NCI-H187 treated with DMSO at 0.1 percent for 48 hours (cell line): ENCODE measurements around the gene IFT20.
"Not testable (repeated sequence)": the region's sequence is repeated elsewhere in the genome, so short reads cannot be mapped to it uniquely, and the experiment has no call there.

Source experiments
- DNase-seq: peaks from one replicate; lab custom pipeline; 2025; lab: John Stamatoyannopoulos, UW

Gene IFT20

DNA sequence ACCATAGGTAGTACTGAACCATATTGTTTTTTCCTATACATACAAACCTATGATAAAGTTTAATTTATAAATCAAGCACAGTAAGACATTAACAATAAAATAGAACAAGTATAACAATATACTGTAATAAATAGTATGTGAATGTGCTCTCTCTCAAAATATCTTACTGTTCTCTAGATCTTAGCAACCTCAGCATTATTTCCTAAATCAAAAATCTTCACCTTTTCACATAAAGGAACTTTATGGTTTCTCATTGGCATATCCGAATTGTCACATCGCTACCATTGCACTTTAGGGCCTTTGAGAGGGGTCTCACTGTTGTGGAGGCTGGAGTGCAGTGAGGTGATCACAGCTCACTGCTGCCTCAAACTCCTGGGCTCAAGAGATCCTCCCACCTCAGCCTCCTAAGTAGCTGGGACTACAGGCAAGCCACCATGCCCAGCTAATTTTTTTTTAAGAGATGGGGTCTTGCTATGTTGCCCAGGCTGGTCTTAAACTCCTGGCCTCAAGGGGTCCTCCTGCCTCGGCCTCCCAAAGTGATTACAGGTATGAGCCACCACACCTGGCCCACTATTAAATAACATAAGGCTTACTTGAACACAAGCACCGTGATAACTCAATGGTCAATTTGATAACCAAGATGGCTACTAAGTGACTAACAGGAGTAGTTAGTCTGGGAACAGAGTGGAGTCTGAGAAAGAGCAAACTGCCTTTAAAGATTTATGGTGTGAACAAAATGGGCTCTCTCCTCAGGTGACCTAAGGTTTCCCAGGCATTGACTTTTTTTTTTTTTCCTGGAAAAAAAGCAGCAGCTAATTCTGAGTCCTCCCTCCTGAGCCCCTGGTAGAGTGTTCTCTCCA, 19.2 kb downstream of the IFT20 start:
- DNase-seq: no peak

DNA sequence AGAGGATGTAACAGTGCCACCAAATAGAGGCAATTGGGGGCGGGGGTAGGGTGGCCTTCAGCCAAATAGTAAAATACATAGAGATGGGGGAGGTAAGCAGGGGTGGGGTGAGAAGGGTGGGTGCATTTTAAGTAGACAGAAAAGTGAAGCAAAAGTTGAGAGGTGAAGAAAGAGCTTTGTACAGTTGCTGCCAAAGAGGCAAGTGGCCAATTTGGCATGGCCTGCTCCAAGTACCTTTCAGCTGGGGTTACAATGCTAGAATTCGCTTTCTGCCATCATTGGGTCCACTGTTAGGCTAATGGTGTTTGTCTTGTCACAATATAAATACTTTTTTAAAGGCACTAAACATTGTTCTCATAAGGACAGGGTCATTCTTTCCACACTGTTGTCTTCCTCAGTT, 21.4 kb downstream of the IFT20 start:
- no peak for DNase-seq

DNA sequence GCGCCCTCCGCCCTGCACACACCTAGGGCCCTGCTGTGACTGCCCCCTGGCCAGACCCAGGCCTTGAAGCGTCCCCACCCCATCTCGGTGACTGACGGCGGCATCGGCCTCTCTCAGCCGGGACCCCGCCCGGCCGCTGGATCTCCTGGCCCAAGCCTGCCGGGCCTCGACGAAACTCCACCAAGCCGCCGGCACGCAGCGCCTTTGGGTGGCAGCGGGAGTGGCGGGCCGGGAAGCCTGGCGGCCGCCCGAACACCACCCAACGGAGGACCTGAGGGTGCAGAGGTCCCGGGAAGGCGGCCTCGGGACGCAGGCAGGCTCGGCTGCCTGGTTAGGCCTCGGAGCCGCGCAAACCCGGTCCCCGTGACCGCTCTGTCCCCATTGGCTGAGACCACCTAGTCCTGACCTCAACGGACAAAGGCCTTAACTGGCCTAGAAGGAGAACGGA, 28.3 kb downstream of the IFT20 start:
- no peak for DNase-seq

DNA sequence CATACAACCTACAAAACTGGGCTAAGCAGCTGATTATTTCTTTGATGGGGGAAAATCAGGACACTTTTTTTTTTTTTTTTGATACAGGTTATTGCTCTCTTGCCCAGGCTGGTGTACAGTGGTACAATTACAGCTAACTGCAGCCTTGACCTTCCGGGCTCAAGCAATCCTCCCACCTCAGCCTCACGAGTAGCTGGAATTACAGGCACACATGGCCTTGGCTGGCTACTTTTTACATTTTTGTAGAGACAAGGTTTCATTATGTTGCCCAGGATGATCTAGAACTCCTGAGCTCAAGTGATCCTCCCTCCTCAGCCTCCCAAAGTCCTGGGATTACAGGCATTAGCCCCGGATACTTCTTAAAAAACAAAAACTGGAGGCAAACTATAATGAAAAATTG, 36.8 kb downstream of the IFT20 start:
- DNase-seq: no peak

- no peak for DNase-seq
Measured at GRCh38 chr17:28295677-28296578, 39.3 kb downstream of the IFT20 start.

DNA sequence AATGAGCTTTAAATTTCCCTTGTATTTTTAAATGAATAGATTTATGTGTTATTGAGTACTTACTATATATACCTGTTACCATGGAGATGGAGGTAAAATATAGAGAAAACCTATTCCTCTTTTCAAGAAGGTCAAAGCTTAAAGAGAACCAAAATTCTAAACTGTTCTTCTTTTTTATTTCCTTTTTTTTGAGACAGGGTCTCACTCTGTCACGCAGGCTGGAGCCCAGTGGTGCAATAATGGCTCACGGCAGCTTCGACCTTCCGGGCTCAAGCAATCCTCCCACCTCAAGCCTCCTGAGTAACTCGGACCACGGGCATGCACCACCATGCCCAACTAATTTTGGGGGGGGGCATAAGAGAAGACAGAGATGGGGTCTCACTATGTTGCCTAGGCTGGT, 41.3 kb downstream of the IFT20 start:
- no peak for DNase-seq

- DNase-seq: not testable (repeated sequence)
Measured at GRCh38 chr17:28292878-28293277, 42.4 kb downstream of the IFT20 start.

- no peak for DNase-seq
Measured at GRCh38 chr17:28291780-28292330, 43.4 kb downstream of the IFT20 start.

DNA sequence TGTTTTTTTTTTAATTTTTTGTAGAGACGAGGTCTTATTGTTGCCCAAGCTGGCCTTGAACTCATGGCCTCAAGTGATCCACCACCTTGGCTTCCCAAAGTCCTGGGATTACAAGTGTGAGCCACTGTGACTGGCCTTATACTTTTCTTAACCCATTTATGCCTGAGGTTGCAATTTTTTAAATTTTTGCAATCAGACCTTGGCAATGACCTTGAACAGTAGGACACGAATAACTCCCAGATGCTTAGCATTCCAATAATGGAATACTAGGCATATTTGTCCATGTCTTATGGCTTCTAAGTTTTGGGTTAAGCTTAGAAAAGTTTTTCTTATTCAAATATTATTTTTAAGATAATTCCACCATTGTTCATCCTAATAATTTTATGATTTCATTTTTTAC, 44.6 kb downstream of the IFT20 start:
- no peak for DNase-seq

DNA sequence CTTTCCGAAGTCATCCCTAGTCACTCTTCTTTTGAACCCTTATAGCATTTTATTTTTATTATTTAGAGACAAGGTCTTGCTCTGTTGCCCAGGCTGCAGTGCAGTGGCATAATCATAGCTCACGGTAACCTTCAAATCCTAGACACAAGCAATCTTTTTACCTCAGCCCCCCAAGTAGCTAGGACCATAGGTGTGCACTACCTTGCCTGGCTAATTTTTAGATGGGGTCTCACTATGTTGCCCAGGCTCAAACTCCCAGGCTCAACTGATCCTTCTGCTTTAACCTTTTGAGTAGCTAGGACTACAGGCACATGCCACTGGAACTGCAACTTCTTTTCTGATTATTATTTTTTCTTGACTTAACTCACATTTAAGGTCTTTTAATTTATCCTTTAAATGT, 49.3 kb downstream of the IFT20 start:
- DNase-seq: no peak

- no peak for DNase-seq
Measured at GRCh38 chr17:28282596-28282995, 52.7 kb downstream of the IFT20 start.

DNA sequence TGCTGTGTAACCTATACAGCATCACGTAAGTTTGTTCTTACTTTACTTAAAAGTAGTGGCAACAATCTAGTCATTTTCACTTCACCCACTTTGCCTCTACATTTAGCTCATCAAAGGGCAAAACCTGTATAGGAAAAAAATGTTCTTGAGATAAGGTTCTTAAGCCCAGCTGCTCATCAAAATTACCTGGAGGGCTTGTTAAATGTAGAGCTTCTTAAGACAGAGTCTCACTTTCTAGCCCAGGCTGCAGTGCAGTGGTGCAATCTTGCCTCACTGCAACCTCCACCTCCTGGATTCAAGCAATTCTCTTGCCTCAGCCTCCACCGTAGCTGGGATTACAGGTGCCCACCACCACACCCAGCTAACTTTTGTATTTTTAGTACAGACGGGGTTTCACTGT, 54.4 kb downstream of the IFT20 start:
- DNase-seq: no peak

DNA sequence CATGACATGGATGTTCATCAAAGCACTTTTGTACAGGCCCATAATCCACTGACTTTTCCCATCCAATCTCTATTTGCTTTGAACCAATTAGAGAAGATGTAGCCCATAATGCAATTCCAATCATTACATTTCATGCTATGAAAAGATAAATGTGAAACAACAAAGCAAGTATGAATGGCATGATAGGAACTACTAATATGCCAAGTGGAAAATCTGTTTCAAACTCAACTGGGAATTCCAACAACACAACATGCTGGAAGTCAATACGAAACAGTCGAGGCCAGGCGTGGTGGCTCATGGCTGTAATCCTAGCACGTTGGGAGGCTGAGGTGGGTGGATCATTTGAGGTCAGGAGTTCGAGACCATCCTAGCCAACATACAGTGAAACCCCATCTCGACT, 55.9 kb downstream of the IFT20 start:
- DNase-seq: no peak
